Measurements from ENCODE around the gene PRR30.
"Not testable (repeated sequence)": the region's sequence is repeated elsewhere in the genome, so short reads cannot be mapped to it uniquely, and the experiment has no call there.

The PRR30 gene

GRCh38 chr2:27139310-27139709 is at the start of gene PRR30:
TSS of gene PRR30 (minus strand) at chr2:27139410. CDS start at chr2:27138329, 1,081 bp downstream.
- DNase-seq (ENCODE audit: low read depth, low spot score) = no peak
- H3K27ac ChIP-seq = no peak within 1 kb of the TSS

- DNase-seq (ENCODE audit: low read depth, low spot score) = no peak
- no peak overlapping the region for H3K27ac ChIP-seq
Measured at GRCh38 chr2:27186613-27187345, 47.6 kb upstream of the PRR30 start.

- H3K27ac ChIP-seq = no peak overlapping the region
- no peak for DNase-seq (ENCODE audit: low read depth, low spot score)
Measured at GRCh38 chr2:27185331-27186026, 46.3 kb upstream of the PRR30 start.

GRCh38 chr2:27184115-27184514 is 44.9 kb upstream of the PRR30 start:
- no peak overlapping the region for H3K27ac ChIP-seq
- DNase-seq (ENCODE audit: low read depth, low spot score) = no peak

- no peak overlapping the region for H3K27ac ChIP-seq
- no peak for DNase-seq (ENCODE audit: low read depth, low spot score)
Measured at GRCh38 chr2:27182346-27182745, 43.1 kb upstream of the PRR30 start.

DNA sequence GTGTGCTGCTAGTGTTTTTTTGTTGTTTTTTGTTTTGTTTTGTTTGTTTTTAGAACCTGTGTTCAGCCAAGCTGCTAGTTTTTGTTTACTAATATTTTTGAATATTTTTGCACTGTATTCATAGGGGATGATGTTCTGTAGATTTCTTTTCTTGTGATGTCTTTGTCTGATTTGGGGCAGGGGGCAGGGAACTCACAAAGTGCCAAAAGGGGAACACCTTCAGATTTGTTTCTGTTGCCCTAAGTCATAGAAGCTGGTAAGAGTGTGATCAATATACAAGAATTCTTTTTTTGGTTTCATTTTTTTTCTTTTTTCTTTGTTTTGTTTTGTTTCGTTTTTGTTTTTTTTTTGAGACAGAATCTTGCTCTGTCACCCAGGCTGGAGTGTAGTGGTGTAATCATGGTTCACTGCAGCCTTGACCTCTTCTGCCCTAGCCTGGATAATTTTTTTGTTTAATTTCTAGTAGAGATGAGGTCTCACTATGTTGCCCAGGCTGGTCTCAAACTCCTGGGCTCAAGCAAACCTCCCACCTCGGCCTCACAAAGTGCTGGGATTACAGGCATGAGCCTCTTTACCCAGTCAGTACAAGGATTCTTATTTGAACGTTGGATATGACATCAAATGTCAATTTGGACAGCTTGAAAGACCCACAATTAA is 40.3 kb upstream of the PRR30 start:
- no peak overlapping the region for H3K27ac ChIP-seq
- no peak for DNase-seq (ENCODE audit: low read depth, low spot score)

DNA sequence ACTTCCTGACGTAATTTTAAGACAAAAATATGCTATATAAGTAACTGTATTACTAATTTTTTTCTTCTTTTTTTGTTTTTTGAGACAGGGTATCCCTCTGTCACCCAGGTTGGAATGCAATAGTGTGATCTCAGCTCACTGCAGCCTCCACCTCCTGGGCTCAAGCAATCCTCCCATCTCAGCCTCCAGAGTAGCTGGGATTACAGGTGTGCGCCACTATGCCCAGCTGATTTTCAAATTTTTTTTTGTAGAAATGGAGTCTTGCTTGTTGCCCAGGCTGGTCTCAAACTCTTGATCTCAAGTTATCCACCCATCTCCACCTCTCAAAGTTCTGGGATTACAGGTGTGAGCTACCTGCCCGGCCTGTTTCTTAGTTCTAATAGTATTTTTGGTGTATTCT is 39.3 kb upstream of the PRR30 start:
- no peak for DNase-seq (ENCODE audit: low read depth, low spot score)
- no peak overlapping the region for H3K27ac ChIP-seq

- no peak for DNase-seq (ENCODE audit: low read depth, low spot score)
- no peak overlapping the region for H3K27ac ChIP-seq
Measured at GRCh38 chr2:27177441-27178351, 38.5 kb upstream of the PRR30 start.

- H3K27ac ChIP-seq; DNase-seq (ENCODE audit: low read depth, low spot score): not testable (repeated sequence)
Measured at GRCh38 chr2:27175781-27176180, 36.6 kb upstream of the PRR30 start.

- H3K27ac ChIP-seq = no peak overlapping the region
- DNase-seq (ENCODE audit: low read depth, low spot score) = no peak
Measured at GRCh38 chr2:27175330-27175729, 36.1 kb upstream of the PRR30 start.

DNA sequence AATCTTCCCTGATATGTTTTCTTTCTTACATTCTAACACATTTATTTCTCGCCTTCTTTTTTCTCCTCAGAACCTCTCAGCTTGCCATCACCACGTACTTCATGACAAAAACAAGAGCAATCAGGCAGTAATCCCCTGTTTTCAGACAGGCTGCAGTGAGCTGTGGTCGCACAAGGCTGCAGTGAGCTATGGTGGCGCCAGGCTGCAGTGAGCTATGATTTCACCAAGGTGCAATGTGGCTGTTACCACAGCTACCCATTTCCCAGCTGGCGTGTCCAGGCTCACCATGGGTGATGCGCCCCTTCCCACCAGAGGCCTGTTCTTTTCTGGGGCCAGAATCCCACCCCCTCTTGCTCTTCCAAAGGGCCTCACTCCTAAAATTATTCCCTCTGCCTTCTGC is 35.4 kb upstream of the PRR30 start:
- DNase-seq (ENCODE audit: low read depth, low spot score) = no peak
- H3K27ac ChIP-seq = no peak overlapping the region

DNA sequence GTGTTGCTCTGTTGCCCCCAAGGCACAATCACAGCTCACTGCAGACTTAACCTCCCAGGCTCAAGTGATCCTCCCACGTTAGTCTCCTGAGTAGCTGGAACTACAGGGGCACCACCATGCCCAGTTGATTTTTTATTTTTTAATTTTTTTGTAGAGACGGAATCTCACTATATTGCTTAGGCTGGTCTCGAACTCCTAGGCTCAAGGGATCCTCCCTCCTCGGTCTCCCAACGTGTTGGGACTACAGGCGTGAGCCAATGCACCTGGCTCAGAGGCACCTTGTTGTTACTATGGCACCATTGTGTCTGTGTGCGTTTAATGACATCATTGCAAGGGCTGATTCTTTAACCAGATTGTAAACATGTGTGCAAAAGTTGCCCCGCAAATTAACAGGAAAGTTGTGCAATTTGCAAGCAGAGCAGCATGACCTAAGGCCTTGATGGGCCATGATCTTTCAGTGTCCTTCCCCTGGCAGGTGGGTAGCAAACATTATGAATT is 32.2 kb upstream of the PRR30 start:
- DNase-seq (ENCODE audit: low read depth, low spot score) = no peak
- no peak overlapping the region for H3K27ac ChIP-seq

- H3K27ac ChIP-seq = no peak overlapping the region
- no peak for DNase-seq (ENCODE audit: low read depth, low spot score)
Measured at GRCh38 chr2:27170581-27171337, 31.5 kb upstream of the PRR30 start.

- DNase-seq (ENCODE audit: low read depth, low spot score) = no peak
- H3K27ac ChIP-seq = no peak overlapping the region
Measured at GRCh38 chr2:27164960-27165763, 26.0 kb upstream of the PRR30 start.

DNA sequence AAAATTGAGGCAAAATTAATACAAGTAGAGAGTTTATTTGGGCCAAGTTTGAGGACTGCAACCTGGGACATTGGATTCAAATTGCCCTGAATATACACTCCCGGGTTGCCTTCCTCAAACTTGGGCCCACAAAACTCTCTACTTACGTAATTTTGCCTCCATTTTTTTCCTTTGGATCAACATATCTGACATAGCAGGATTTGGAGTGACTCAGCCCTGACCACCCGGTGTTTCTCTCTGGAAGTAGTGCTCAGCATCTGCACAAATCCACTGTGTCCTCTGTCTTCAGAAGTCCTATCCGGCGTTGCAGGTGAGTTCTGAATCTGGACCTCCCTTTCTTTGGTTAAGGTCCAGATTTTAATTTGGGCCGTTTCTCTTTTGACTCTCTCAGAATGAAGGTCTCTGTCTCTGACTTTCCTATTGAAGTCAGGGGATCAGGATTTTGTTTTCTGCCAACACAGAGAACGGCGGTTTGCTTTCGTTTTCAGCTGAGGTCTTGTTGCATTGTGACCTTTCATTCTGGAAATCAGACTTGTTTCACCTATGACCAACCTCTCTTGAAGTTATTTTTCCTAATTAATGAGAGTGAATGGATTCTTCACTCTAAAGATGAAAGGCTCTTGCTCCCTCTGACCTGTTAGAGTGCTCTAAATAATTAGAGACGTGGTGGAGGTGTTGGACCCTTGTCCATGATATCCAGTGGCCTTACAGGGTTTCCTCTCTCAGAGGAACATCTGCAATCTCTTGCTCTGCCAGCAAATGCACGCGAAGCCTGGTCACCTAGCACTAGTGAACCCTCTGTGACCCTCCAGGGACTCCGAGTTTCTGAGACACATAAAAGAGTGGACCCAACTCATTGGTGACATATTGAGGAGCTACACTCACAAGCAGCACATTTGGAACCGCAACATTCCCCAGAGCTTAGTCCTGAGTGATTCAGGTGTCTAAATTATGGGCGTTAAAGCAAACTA is 23.2 kb upstream of the PRR30 start:
- DNase-seq (ENCODE audit: low read depth, low spot score) = no peak
- H3K27ac ChIP-seq = no peak overlapping the region

DNA sequence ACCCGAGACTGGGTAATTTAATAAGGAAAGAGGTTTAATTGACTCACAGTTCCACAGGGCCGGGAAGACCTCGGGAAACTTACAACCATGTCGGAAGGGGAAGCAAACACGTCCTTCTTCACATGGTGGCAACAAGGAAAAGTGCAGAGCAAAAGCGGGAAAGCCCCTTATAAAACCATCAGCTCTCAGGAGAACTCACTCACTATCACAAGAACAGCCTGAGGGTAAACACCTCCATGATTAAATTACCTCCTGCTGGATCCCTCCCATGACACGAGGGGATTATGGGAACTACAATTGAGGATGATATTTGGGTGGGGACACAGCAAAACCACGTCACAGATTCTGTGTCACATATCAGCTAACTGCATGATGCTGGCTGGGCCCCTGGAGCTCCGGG is 21.0 kb upstream of the PRR30 start:
- H3K27ac ChIP-seq = no peak overlapping the region
- DNase-seq (ENCODE audit: low read depth, low spot score) = no peak

DNA sequence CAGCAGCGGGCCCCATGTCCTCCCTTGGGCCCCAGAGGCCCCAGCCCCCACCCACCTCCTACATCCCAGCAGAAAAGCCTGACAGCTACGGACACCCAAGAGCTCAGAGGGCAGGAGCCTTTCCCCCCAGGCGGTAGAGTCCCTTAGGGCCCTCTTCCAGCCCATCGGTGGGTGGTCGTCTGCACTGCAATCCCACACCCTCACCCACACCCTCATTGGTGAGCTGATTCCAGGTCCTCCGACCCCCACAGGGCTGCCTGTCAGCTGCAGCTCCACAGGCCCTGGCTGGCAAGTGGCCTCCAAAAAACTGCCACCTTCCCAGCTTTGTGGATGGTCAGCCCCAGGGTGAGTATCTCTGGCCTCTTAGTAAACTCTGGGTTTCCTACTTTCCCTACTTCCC is 20.1 kb upstream of the PRR30 start:
- DNase-seq (ENCODE audit: low read depth, low spot score) = no peak

DNA sequence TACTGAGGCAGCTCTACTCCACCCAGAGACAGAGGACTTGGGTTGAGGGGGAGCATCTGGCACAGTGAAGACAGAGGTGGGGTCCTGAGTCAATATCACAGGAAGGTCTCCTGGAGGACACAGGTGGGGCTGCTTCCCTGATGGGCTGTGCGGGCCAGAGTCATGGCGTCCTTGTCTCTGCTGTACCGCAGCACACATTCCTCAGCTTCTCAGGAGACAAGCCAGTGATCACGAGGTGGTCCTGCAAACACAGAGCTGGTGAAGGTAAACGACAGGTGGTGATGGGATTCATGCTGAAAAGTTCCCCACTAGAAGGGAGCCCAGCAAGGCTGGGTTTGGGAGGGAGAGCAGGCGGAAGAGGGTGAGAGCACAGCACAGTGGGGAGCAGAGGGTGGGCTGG is 19.3 kb upstream of the PRR30 start:
- H3K27ac ChIP-seq = no peak overlapping the region
- no peak for DNase-seq (ENCODE audit: low read depth, low spot score)

More for the DNA sequence above, 20.1 kb upstream of the PRR30 start:
- H3K27ac ChIP-seq = no peak overlapping the region

All from epithelial cell of prostate (primary cell).